Left kidney (tissue), 2 donors: ENCODE measurements around the gene PSTPIP2. TPM values are rescaled to one million over a fixed set of nuclear protein-coding genes. Genes with fewer than 3 reads are reported as not detected.
"Not testable (repeated sequence)": the region's sequence is repeated elsewhere in the genome, so short reads cannot be mapped to it uniquely, and the experiment has no call there.

ENCODE experiments used
- DNase-seq: peaks from one replicate; pipeline ENCODE4 v3.0.0-alpha.2; 2013
- polyA plus RNA-seq: library from polyadenylated mRNA; unstranded; fragments of 120-200 nt; gene quantifications from one replicate; pipeline ENCODE4 v1.2.1, GENCODE V29; 2013; ENCODE audit not compliant: insufficient read length

Gene PSTPIP2
- polyA plus RNA-seq, 1 donor, result 17.1 TPM

DNA sequence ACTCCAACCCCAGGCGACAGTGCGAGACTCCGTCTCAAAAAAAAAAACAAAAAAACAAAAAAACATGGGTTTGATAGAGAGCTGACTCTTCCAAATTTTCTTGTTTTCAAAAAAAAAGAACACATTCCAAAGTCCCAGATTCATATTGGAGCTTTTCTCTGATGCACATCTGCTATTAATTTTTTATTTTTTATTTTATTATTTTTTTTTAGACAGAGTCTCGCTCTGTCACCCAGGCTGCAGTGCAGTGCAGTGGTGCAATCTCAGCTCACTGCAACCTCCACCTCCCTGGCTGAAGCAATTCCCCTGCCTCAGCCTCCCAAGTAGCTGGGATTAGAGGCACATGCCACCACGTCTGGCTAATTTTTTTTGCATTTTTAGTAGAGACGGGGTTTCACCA is 79.5 kb downstream of the PSTPIP2 start:
- not testable (repeated sequence) for DNase-seq

DNA sequence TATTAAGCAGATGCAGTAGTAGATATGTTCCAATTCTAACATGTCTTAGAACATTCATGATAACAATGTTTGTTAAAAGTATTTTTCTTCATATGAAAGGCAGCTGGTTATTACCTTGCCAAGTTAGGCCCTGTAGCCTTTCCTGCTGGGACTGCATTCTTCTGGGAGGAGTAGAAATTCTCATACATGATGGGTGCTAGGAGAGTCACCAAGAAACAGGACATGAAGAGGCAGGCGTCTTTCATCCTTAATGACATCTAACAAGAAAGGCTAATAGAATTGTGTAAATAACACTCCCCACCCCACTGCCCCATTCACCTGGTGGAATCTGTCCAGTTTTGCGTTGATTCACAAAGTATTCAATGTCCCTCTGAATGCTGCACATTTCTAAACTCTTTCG is 80.3 kb downstream of the PSTPIP2 start:
- DNase-seq, result no peak

DNA sequence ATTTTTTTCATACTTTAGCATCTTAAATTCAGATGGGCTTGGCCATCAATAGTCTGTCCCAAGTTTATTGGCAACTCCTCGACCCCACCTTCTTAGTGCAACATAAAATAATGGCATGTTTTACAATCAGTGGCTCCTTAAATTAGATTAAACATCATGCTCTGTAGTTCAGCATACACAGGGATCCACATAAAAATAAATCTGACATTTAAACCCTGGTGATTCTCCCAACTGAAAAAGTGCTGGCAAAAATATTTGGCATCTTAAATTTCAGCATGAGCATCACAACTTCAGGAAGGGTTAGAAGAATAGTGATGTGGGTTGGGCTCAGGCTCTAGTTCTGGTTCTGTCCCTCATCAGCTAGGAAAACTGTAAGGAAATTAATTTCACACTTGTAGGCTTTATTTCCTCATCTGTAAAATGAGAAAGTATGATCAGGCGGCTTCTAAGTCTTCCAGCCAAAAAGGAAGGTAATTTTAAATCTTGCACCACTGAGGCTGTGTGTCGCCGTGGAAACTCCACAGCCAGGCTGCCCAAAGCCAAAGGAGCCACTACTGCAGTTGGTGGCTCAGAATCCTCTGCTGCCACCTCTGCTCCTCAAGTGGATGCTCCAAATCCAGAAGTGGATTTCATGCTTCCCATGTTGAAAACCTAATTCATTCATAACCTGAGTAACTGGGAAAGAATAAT is 87.4 kb downstream of the PSTPIP2 start:
- no peak for DNase-seq

DNA sequence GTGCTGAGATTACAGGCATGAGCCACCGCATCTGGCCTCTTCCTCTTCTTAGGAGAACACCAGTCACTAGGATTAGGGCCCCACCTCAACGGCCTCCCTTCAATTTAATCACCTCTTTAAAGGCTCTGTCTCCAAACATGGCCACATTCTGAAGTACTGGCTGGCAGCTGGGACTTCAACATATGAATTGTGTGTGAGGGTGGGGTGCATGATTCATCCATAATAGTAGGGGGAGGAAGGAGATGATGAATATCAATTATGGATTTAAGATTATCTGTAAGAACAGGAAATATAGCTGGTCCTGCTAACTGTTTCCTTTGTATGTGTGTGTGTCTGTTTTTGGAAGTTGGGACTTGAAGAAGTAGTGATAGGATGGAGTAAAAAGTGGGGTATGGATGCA is 90.2 kb downstream of the PSTPIP2 start:
- DNase-seq, result no peak

DNA sequence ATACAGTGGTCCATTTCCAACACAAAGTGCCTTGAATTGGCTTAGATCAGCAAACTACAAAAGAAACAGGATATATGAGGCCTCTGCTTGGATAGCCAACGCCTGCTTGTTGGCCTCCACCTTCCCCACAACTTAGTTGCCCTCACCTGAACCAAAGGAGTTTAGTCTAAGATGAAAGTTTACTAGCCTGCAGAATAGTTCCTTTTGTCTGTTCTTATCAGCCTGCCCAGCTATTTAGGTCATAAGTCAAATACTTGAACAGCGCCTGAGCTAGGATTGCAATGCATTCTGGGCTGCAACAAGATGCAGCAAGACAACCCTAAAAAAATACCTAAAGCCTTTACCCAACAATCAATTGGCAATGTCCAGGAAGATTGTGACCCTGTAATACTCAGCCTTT is 91.8 kb downstream of the PSTPIP2 start:
- no peak for DNase-seq

DNA sequence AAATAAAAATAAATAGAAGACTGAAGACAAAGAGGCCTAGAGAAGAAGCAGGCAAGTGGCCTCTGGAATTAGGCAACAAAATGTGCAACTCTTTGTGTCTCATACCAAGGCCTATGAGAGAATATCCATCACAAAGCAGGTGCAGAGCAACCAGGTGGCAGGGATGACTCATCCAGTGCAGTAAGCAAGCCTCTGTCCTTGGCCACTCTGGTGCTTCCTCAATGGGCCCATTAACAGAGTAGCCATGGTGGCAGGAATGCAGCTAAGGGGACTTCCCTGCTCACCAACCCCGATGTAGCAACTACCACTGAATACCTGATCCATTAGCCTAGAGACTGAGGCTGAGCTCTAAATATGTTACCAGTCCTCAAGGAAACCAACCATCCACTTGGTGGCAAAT is 94.0 kb downstream of the PSTPIP2 start:
- DNase-seq, result no peak

DNA sequence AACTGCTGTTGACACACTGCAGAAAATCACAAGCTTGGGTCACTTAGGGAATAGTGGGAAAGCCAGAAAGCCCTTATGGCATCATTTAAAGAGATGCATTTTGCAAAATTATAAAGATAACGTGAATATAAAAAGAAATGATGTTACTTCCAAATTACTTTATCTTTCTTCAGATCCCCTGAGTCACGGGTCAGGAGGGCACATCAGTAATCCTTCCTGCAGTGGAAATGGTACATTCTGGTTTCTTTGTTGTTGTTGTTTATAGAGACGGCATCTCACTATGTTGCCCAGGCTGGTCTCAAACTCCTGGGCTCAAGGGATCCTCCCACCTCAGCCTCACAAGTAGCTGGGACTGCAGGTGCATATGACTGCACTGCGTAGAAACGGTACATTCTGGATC is 95.1 kb downstream of the PSTPIP2 start:
- no peak for DNase-seq

DNA sequence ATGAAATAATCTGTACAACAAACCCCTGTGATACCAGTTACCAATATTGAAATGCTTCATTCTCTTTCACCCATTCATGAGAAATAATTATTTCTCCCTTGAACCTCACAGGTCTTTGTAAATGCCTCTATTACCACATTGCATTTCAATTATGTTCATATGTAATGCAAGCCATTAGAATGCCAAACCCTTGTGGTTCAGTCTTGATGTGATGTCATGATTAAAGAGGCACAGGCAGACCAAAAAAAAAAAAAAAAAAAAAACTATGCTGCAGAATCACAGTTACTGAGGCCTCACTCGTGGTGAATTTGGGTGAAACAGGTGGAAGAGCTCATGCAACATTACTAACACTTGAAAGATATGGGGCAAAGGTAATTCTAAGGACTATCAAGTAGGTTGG is 95.5 kb downstream of the PSTPIP2 start:
- no peak for DNase-seq

DNA sequence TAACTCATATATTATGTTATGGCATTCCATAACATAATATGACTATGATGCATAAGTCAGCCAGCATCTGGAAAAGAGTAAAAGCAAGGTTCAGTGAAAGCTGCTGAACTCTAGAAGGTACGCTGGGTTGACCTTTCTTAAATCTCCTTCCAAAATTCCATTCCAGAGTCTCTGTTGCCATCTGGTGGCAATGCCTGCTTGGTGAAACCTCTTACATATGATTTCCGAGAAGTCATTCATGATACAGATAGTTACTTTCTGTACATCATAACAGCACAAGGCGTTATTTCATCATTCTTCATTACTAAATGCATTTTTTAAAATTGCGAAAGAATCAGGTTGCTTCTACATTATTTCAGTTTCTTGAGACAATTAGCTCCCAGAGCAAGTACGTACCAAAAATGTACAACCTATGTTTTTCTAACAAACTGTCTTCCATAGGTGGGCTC is 97.9 kb downstream of the PSTPIP2 start:
- DNase-seq, result peak; percentile 64

DNA sequence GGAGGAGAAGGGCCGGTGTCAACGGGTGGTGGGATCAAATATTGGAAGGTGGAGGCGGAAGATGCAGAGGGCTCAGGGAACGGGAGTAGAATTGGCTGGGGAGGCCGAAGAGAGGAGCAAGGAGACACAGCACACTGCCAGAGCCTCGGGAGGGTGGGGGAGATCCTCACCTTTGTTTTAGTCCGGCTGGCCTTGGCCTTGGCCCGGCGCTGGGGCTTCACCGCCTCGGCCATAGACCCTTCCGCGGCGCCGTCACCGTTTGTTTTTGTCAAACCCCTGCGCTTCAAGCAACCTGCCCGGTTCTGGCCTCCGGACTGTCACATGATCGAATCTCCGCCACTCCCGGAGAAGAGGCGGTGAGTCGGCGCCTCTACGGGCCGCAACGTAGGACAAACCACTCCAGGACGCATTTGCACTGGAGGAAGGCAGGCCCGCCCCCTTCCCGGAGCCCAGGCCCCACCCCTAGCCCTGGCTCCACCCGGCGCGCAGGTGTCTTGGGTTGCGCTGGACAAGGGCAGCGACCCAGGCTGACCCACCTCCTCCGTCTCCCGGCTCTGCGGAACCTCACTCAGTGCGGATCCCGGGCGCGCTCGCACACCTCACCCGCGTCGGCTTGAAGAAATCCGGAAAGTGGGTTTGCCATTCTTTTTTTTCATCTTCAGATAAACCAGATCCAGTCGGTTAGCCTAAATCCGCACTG is 104.9 kb downstream of the PSTPIP2 start, which contains the start of gene EPG5:
Gene EPG5, minus strand, starts transcription at position 323 of the 700 bp plus-strand sequence. Its CDS starts 90 bp downstream, at position 233.
- DNase-seq, result peak; percentile 97

DNA sequence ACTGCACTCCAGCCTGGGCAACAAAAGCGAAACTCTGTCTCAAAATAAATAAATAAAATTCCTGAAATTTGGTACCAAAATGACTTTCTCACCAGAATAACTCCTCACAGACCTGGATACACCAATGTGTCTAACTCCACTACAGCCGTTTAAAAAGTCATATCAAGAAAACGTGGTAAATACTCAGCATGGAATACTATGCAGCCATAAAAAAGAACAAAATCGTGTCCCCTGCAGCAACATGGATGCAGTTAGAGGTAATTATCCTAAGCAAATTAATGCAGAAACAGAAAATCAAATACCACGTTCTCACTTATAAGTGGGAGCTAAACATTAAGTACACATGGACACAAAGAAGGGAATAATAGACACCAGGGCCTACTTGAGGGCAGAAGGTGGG is 107.1 kb downstream of the PSTPIP2 start:
- not testable (repeated sequence) for DNase-seq

DNA sequence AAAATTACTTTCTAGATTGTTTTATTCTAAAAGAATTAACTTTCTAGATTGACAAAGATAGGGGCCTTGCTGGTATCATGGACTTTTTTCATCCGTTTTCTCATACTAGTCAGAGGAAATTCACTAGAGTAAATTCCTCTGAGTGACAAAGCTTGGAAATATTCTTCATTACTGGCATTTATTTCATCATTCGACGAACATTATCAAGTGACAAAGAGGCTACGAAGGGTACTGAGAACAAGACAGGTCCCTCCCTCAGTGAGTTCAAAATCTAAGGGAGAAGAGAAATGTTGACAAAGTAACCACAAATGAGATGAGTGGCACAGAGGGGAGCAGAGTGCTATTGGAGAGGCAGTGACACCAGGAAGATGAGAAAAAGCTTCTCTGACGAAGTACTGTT is 109.2 kb downstream of the PSTPIP2 start:
- DNase-seq, result no peak

DNA sequence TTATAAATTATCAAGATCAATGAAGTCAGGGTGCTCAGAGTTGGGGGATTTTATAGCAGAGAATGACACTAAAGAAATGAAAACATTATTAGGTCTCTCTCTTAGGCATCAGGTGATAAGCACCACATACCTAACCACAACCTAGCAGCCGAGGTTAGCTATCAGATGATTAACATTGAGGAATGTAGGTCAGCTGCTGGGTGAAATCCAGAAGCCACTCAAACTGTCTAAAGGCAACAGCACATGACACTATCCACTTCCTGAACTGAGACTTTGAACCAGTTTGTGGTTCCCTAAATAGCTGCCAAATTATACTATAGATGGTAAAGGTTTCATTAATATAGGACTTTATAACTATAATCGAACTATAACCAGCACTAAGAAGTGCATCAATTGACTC is 109.6 kb downstream of the PSTPIP2 start:
- no peak for DNase-seq

DNA sequence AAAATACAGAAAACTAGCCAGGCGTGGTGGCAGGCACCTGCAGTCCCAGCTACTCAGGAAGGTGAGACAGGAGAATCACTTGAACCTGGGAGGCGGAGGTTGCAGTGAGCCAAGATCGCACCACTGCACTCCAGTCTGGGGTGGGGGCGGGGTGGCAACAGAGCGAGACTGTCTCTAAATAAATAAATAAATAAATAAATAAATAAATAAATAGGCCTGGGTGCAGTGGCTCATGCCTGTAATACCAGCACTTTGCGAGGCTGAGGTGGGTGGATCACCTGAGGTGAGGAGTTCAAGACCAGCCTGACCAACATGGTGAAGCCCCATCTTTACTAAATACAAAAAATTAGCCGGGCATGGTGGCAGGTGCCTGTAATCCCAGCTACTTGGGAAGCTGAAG is 112.6 kb downstream of the PSTPIP2 start:
- not testable (repeated sequence) for DNase-seq

DNA sequence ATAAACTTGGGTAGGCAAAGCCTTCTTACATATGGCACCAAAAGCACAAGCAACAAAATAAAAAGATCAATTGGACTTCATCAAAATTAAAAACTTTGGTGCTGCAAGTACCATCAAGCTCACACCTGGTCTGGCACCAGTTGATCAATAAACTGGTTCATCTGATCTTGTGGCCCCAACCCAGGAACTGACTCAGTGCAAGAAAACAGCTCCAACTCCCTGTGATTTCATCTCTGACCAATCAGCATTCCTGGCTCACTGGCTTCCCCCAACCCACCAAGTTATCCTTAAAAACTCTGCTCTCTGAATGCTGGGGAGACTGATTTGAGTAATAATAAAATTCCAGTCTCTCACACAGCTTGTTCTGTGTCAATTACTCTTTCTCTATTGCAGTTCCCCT is 113.3 kb downstream of the PSTPIP2 start:
- DNase-seq, result no peak

DNA sequence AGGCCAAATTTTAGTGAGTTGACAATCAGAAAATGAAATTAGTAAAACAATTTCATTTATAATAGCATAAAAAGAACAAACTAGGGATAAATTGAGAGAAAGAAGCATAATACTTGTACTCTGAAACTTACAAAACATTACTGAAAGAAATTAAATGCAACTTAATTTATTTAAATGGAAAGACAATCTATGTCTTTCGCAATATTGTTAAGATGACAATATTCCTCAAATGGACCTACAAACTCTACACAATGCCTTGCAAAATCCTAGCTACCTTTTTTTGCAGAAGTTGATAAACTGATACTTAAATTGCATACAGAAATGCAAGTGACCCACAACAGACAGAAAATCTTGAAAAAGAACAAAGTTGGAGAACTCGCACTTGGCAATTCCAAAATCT is 114.0 kb downstream of the PSTPIP2 start:
- no peak for DNase-seq

DNA sequence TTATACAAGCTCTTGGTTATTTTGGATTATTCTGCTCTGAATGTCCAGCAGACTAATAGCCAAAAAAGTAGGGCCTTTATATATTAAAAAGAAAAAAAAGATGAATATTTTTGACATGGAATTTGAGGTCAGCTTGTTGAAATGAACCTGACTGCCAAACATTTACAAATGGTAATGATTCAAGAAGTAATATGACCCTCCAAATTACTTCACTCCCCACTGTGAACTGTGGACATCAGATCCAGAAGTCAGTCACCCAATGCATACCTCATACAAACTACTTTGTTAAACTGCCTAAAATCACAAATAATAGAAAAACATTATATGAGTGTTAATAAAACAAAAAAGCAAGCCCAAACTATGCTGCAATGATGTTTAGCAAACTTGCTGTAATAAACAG is 115.0 kb downstream of the PSTPIP2 start:
- no peak for DNase-seq

DNA sequence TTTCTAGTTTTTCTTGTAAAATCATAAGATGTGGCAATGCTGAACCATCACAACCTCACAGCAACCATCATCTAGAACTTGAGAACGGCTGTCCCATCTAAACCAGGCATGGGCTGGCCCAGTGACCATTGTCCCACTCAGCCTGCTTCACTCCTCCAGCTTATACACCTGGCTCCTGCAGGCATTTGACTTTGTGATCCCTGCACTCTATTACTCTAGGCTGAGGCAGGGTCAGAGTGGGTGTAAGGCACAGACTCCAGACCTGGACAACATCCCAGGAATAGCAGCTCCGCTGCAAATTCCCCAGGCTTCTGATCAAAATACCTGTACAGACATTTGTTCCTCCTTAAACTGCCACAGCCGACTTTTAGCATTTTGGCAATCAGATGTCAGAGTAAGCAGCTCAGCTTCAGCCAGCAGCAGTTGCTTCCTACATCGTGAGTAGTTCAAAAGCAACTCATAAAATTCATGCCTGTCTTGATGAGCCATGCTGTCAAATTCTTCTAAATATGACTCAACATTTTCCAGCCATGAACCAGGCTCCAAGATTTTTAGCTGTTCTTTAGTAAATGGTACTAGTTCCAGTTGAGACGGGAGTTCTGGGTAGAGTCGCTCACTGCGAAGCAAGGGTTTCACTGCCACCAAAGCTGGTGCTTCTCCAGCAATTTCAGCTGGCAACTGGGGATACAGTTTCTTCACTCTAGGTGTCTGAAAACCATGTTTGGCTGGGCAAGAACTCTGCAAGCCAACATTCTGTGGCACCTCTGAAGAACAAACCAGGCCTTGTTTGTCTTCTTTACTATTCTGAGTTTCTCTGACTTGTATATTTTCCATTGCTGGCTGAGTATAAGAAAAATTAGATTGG is 117.8 kb downstream of the PSTPIP2 start:
- no peak for DNase-seq

DNA sequence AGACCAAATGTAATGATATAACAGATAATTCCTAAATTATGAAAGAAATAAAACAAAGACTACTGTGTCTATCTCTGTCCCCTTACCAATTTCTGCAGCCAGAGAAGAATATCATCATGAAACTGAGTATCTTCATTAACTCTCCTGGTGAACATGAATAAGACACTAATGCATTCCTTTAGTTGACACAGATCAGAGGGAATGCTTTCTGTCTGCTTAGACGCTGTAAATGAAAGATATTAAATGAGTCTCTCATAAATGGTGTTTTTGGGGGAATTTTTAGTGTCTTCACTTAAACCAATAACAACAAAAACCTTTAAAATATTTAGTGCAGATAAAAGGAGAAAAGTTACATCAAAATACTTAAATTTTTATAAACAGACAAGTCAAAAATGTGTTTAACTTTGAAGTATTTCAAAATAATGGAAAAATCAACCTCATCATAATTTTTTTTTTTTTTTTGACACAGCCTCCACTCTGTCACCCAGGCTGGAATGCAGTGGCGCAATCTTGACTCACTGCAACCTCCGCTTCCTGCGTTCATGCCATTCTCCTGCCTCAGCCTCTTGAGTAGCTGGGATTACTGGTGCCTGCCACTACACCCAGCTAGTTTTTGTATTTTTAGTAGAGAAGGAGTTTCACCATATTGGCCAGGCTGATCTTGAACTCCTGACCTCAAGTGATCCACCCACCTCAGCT is 120.9 kb downstream of the PSTPIP2 start:
- DNase-seq, result no peak

DNA sequence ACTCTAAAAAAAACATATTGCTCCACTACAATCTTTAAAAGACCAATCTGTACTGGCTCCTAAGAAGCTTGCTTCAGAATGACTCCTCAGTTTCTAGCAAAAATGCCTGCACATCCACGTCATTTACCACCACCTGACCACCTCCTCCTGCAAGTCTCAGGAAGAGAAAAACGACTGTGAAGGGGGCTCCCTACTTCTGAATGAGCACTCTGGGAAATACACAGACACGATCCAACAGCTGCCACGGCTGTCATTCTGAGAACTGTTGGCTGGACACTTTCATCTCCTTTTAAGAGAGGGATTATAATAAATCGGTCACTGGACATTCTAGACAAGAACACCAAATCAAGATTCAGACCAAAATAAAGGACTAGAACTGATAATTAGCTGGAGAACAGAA is 126.4 kb downstream of the PSTPIP2 start:
- no peak for DNase-seq

DNA sequence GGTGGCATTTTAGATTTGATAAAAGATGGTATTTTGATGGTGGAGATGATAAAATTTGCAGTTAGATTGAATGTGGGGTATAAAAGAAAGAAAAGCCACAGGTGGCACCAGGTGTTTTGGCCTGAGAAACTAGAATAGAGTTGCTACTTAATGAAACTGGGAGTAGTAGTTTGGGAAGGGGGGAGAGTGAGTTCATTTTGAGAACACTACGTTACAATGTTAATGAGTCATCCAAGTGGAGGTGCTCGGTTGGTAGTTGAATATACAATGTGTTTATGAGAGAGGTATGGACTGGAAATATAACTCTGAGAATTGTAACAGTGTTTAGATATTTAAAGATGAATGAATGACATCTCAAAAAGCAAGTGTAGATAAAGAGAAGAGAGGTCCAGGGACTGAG is 131.3 kb downstream of the PSTPIP2 start:
- no peak for DNase-seq

DNA sequence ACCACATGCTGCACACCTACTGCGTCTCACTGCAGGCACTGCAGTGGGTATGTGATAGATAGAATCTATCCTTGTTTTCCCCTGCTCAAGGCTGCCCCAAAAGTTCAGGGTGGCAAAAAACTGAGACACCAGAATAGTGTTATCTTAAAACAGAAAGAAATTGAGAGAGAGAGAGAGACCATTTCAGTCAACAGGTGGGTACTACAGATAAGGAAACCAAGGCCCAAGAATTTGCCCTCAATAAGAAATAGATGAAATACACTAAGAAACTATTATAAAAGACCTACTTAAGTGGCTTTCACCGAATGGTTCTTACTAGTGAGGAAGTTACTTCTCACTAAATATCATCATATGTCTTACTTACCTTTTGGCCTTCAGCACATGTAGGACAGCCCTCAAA is 132.8 kb downstream of the PSTPIP2 start:
- DNase-seq, result no peak
